ENCODE measurements around the gene ACACA.

The ACACA gene

DNA sequence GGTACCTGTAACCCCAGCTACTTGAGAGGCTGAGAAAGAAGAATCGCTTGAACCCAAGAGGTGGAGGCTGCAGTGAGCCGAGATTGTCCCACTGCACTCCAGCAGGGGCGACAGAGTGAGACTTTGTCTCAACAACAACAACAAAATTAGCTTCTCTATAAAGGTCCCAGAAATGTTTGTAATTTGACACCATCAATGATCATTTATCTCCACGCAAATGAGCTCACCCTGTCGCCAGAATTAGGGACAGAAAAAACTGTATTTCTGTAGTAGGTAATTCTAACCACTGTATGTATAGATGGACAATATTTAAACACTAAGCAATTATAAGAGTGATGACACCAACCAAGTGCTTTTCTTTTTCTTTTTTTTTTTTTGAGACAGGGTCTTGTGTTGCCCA is 20.2 kb downstream of the ACACA start:
- Histone ChIP-seq H3K4me2 (ENCODE audit: low read length) (no peak overlapping the region), H3K27ac (no peak overlapping the region), H3K79me2 (no peaks in the 10 kb centered on the region), H3K27me3 (ENCODE audit: control insufficient read depth, insufficient read depth, low read length) (no peaks in the 10 kb centered on the region), H3K4me3 (ENCODE audit: low read depth, low read length) (no peak overlapping the region), H3K9ac (no peak overlapping the region), H3K4me1 (no peaks in the 10 kb centered on the region), H3K36me3 (ENCODE audit: control insufficient read depth, insufficient read depth, low read length) (no peaks in the 10 kb centered on the region), H3K9me3 (ENCODE audit: control insufficient read depth, low read length) (no peaks in the 10 kb centered on the region), H2AFZ (no peak overlapping the region)
- TF ChIP-seq, protein P1, sequence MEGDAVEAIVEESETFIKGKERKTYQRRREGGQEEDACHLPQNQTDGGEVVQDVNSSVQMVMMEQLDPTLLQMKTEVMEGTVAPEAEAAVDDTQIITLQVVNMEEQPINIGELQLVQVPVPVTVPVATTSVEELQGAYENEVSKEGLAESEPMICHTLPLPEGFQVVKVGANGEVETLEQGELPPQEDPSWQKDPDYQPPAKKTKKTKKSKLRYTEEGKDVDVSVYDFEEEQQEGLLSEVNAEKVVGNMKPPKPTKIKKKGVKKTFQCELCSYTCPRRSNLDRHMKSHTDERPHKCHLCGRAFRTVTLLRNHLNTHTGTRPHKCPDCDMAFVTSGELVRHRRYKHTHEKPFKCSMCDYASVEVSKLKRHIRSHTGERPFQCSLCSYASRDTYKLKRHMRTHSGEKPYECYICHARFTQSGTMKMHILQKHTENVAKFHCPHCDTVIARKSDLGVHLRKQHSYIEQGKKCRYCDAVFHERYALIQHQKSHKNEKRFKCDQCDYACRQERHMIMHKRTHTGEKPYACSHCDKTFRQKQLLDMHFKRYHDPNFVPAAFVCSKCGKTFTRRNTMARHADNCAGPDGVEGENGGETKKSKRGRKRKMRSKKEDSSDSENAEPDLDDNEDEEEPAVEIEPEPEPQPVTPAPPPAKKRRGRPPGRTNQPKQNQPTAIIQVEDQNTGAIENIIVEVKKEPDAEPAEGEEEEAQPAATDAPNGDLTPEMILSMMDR (IDR thresholded peaks at IDR 0.05), result no peak

- Histone ChIP-seq H3K4me1 (no peaks in the 10 kb centered on the region), H3K27ac (no peak overlapping the region), H3K9ac (no peak overlapping the region), H3K27me3 (ENCODE audit: control insufficient read depth, insufficient read depth, low read length) (no peaks in the 10 kb centered on the region), H3K4me2 (ENCODE audit: low read length) (no peak overlapping the region), H3K79me2 (no peaks in the 10 kb centered on the region), H3K36me3 (ENCODE audit: control insufficient read depth, insufficient read depth, low read length) (no peaks in the 10 kb centered on the region), H2AFZ (no peak overlapping the region), H3K9me3 (ENCODE audit: control insufficient read depth, low read length) (no peaks in the 10 kb centered on the region), H3K4me3 (ENCODE audit: low read depth, low read length) (no peak overlapping the region)
- TF ChIP-seq, protein P1 (IDR thresholded peaks at IDR 0.05), result no peak
Measured at GRCh38 chr17:37385474-37385990, 21.1 kb downstream of the ACACA start.

GRCh38 chr17:37384560-37385149 is 22.0 kb downstream of the ACACA start:
- Histone ChIP-seq H3K27ac (no peak overlapping the region), H3K79me2 (no peaks in the 10 kb centered on the region), H3K27me3 (ENCODE audit: control insufficient read depth, insufficient read depth, low read length) (no peaks in the 10 kb centered on the region), H3K9ac (no peak overlapping the region), H3K4me2 (ENCODE audit: low read length) (no peak overlapping the region), H3K36me3 (ENCODE audit: control insufficient read depth, insufficient read depth, low read length) (no peaks in the 10 kb centered on the region), H2AFZ (no peak overlapping the region), H3K9me3 (ENCODE audit: control insufficient read depth, low read length) (no peaks in the 10 kb centered on the region), H3K4me1 (no peaks in the 10 kb centered on the region), H3K4me3 (ENCODE audit: low read depth, low read length) (no peak overlapping the region)
- TF ChIP-seq, protein P1 (IDR thresholded peaks at IDR 0.05), result no peak

DNA sequence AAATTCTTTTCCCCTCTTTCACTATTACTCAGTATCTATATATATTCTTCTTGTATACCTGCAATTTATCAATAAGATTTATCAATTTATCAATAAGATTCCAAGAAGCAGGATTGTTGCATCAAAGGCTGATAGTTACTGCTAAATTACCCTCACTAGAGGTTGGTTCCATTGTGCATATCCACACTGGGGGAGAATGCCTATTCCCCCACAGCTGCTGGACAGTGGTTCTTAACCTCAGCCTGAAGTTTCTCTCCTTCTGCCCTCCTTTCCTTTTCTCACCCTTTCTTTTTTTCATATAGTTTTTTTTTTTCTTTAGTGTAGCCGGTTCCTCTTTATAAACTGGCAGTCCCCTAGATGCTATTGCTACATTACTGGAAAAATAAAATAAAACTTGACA is 24.6 kb downstream of the ACACA start:
- Histone ChIP-seq H3K36me3 (ENCODE audit: control insufficient read depth, insufficient read depth, low read length) (no peaks in the 10 kb centered on the region), H3K79me2 (no peaks in the 10 kb centered on the region), H3K4me3 (ENCODE audit: low read depth, low read length) (no peak overlapping the region), H3K4me1 (no peaks in the 10 kb centered on the region), H3K9ac (no peak overlapping the region), H3K4me2 (ENCODE audit: low read length) (no peak overlapping the region), H2AFZ (no peak overlapping the region), H3K27me3 (ENCODE audit: control insufficient read depth, insufficient read depth, low read length) (no peaks in the 10 kb centered on the region), H3K9me3 (ENCODE audit: control insufficient read depth, low read length) (no peaks in the 10 kb centered on the region), H3K27ac (no peak overlapping the region)
- TF ChIP-seq, protein P1 (IDR thresholded peaks at IDR 0.05), result no peak

- Histone ChIP-seq H3K4me1 (no peaks in the 10 kb centered on the region), H3K4me2 (ENCODE audit: low read length) (no peak within 1 kb of the TSS), H3K27me3 (ENCODE audit: control insufficient read depth, insufficient read depth, low read length) (no peaks in the 10 kb centered on the region), H3K9ac (no peak within 1 kb of the TSS), H2AFZ (no peak within 1 kb of the TSS), H3K4me3 (ENCODE audit: low read depth, low read length) (no peak within 1 kb of the TSS), H3K36me3 (ENCODE audit: control insufficient read depth, insufficient read depth, low read length) (no peaks in the 10 kb centered on the region), H3K9me3 (ENCODE audit: control insufficient read depth, low read length) (no peaks in the 10 kb centered on the region), H3K27ac (no peak within 1 kb of the TSS), H3K79me2 (peaks cover 2% of the 10 kb centered on the region)
- TF ChIP-seq, protein P1 (IDR thresholded peaks at IDR 0.05), result no peak
Measured at GRCh38 chr17:37375706-37376105, 30.9 kb downstream of the ACACA start, which contains the start of gene C17orf78. C17orf78 (plus strand) TSS chr17:37375985; CDS start chr17:37376093, 108 bp downstream.
